Measurements from ENCODE around the gene ERVMER34-1.

The ERVMER34-1 gene

GRCh38 chr4:52750819-52751486 is at the start of gene ERVMER34-1:
Gene ERVMER34-1 (minus strand): TSS chr4:52751425. CDS start chr4:52745520, 5,905 bp downstream.
- Histone ChIP-seq H3K36me3 (ENCODE audit: control insufficient read depth, insufficient read depth, low read length) (no peaks in the 10 kb centered on the region), H3K9ac (ENCODE audit: low read depth, low read length) (no peak within 1 kb of the TSS), H3K27me3 (ENCODE audit: control insufficient read depth, insufficient read depth, low read length) (peaks cover 27% of the 10 kb centered on the region), H3K4me3 (ENCODE audit: low read depth, low read length) (peak within 1 kb of the TSS; percentile 42), H3K9me3 (ENCODE audit: control insufficient read depth, insufficient read depth, low read length) (no peaks in the 10 kb centered on the region), H3K4me1 (ENCODE audit: control insufficient read depth, insufficient read depth, low read length) (peaks cover 2% of the 10 kb centered on the region)

GRCh38 chr4:52799813-52800212 is 48.6 kb upstream of the ERVMER34-1 start:
- no peaks in the 10 kb centered on the region for H3K9me3 ChIP-seq (ENCODE audit: control insufficient read depth, insufficient read depth, low read length)
- no peaks in the 10 kb centered on the region for H3K27me3 ChIP-seq (ENCODE audit: control insufficient read depth, insufficient read depth, low read length)
- no peaks in the 10 kb centered on the region for H3K36me3 ChIP-seq (ENCODE audit: control insufficient read depth, insufficient read depth, low read length)
- no peaks in the 10 kb centered on the region for H3K4me1 ChIP-seq (ENCODE audit: control insufficient read depth, insufficient read depth, low read length)
- no peak overlapping the region for H3K9ac ChIP-seq (ENCODE audit: low read depth, low read length)
- H3K4me3 ChIP-seq (ENCODE audit: low read depth, low read length) = no peak overlapping the region

- H3K4me3 ChIP-seq (ENCODE audit: low read depth, low read length) = no peak overlapping the region
- H3K4me1 ChIP-seq (ENCODE audit: control insufficient read depth, insufficient read depth, low read length) = no peaks in the 10 kb centered on the region
- no peaks in the 10 kb centered on the region for H3K27me3 ChIP-seq (ENCODE audit: control insufficient read depth, insufficient read depth, low read length)
- H3K9ac ChIP-seq (ENCODE audit: low read depth, low read length) = no peak overlapping the region
- no peaks in the 10 kb centered on the region for H3K36me3 ChIP-seq (ENCODE audit: control insufficient read depth, insufficient read depth, low read length)
- H3K9me3 ChIP-seq (ENCODE audit: control insufficient read depth, insufficient read depth, low read length) = no peaks in the 10 kb centered on the region
Observed at GRCh38 chr4:52795533-52795932, 44.3 kb upstream of the ERVMER34-1 start.

GRCh38 chr4:52791936-52792335 is 40.7 kb upstream of the ERVMER34-1 start:
- no peaks in the 10 kb centered on the region for H3K36me3 ChIP-seq (ENCODE audit: control insufficient read depth, insufficient read depth, low read length)
- H3K4me1 ChIP-seq (ENCODE audit: control insufficient read depth, insufficient read depth, low read length) = no peaks in the 10 kb centered on the region

GRCh38 chr4:52789774-52790173 is 38.5 kb upstream of the ERVMER34-1 start:
- Histone ChIP-seq H3K9me3 (ENCODE audit: control insufficient read depth, insufficient read depth, low read length) (no peaks in the 10 kb centered on the region), H3K36me3 (ENCODE audit: control insufficient read depth, insufficient read depth, low read length) (no peaks in the 10 kb centered on the region), H3K27me3 (ENCODE audit: control insufficient read depth, insufficient read depth, low read length) (no peaks in the 10 kb centered on the region), H3K4me1 (ENCODE audit: control insufficient read depth, insufficient read depth, low read length) (no peaks in the 10 kb centered on the region), H3K4me3 (ENCODE audit: low read depth, low read length) (no peak overlapping the region), H3K9ac (ENCODE audit: low read depth, low read length) (no peak overlapping the region)

More at GRCh38 chr4:52791936-52792335, 40.7 kb upstream of the ERVMER34-1 start:
- Histone ChIP-seq H3K9me3 (ENCODE audit: control insufficient read depth, insufficient read depth, low read length) (no peaks in the 10 kb centered on the region), H3K27me3 (ENCODE audit: control insufficient read depth, insufficient read depth, low read length) (no peaks in the 10 kb centered on the region), H3K9ac (ENCODE audit: low read depth, low read length) (no peak overlapping the region), H3K4me3 (ENCODE audit: low read depth, low read length) (no peak overlapping the region)

- H3K36me3 ChIP-seq (ENCODE audit: control insufficient read depth, insufficient read depth, low read length) = no peaks in the 10 kb centered on the region
- no peaks in the 10 kb centered on the region for H3K4me1 ChIP-seq (ENCODE audit: control insufficient read depth, insufficient read depth, low read length)
- H3K9me3 ChIP-seq (ENCODE audit: control insufficient read depth, insufficient read depth, low read length) = no peaks in the 10 kb centered on the region
- H3K27me3 ChIP-seq (ENCODE audit: control insufficient read depth, insufficient read depth, low read length) = no peaks in the 10 kb centered on the region
- H3K9ac ChIP-seq (ENCODE audit: low read depth, low read length) = no peak overlapping the region
- no peak overlapping the region for H3K4me3 ChIP-seq (ENCODE audit: low read depth, low read length)
Observed at GRCh38 chr4:52788806-52789205, 37.6 kb upstream of the ERVMER34-1 start.

GRCh38 chr4:52783069-52783468 is 31.8 kb upstream of the ERVMER34-1 start:
- Histone ChIP-seq H3K9me3 (ENCODE audit: control insufficient read depth, insufficient read depth, low read length) (no peaks in the 10 kb centered on the region), H3K27me3 (ENCODE audit: control insufficient read depth, insufficient read depth, low read length) (no peaks in the 10 kb centered on the region), H3K9ac (ENCODE audit: low read depth, low read length) (no peak overlapping the region), H3K36me3 (ENCODE audit: control insufficient read depth, insufficient read depth, low read length) (no peaks in the 10 kb centered on the region), H3K4me1 (ENCODE audit: control insufficient read depth, insufficient read depth, low read length) (no peaks in the 10 kb centered on the region), H3K4me3 (ENCODE audit: low read depth, low read length) (no peak overlapping the region)

GRCh38 chr4:52780617-52781354 is 29.6 kb upstream of the ERVMER34-1 start:
- H3K9me3 ChIP-seq (ENCODE audit: control insufficient read depth, insufficient read depth, low read length) = no peaks in the 10 kb centered on the region
- no peaks in the 10 kb centered on the region for H3K4me1 ChIP-seq (ENCODE audit: control insufficient read depth, insufficient read depth, low read length)
- H3K27me3 ChIP-seq (ENCODE audit: control insufficient read depth, insufficient read depth, low read length) = no peaks in the 10 kb centered on the region
- H3K4me3 ChIP-seq (ENCODE audit: low read depth, low read length) = no peak overlapping the region
- H3K36me3 ChIP-seq (ENCODE audit: control insufficient read depth, insufficient read depth, low read length) = no peaks in the 10 kb centered on the region
- H3K9ac ChIP-seq (ENCODE audit: low read depth, low read length) = no peak overlapping the region

- Histone ChIP-seq H3K4me3 (ENCODE audit: low read depth, low read length) (no peak overlapping the region), H3K36me3 (ENCODE audit: control insufficient read depth, insufficient read depth, low read length) (no peaks in the 10 kb centered on the region), H3K27me3 (ENCODE audit: control insufficient read depth, insufficient read depth, low read length) (no peaks in the 10 kb centered on the region), H3K4me1 (ENCODE audit: control insufficient read depth, insufficient read depth, low read length) (no peaks in the 10 kb centered on the region), H3K9me3 (ENCODE audit: control insufficient read depth, insufficient read depth, low read length) (no peaks in the 10 kb centered on the region), H3K9ac (ENCODE audit: low read depth, low read length) (no peak overlapping the region)
Observed at GRCh38 chr4:52780206-52780605, 29.0 kb upstream of the ERVMER34-1 start.

GRCh38 chr4:52760256-52760655 is 9.0 kb upstream of the ERVMER34-1 start:
- H3K4me1 ChIP-seq (ENCODE audit: control insufficient read depth, insufficient read depth, low read length) = no peaks in the 10 kb centered on the region
- H3K9me3 ChIP-seq (ENCODE audit: control insufficient read depth, insufficient read depth, low read length) = no peaks in the 10 kb centered on the region
- H3K36me3 ChIP-seq (ENCODE audit: control insufficient read depth, insufficient read depth, low read length) = no peaks in the 10 kb centered on the region
- H3K9ac ChIP-seq (ENCODE audit: low read depth, low read length) = no peak overlapping the region
- no peak overlapping the region for H3K4me3 ChIP-seq (ENCODE audit: low read depth, low read length)
- H3K27me3 ChIP-seq (ENCODE audit: control insufficient read depth, insufficient read depth, low read length) = no peaks in the 10 kb centered on the region

- H3K9me3 ChIP-seq (ENCODE audit: control insufficient read depth, insufficient read depth, low read length) = no peaks in the 10 kb centered on the region
- no peak overlapping the region for H3K4me3 ChIP-seq (ENCODE audit: low read depth, low read length)
- H3K4me1 ChIP-seq (ENCODE audit: control insufficient read depth, insufficient read depth, low read length) = peaks cover 2% of the 10 kb centered on the region
- H3K36me3 ChIP-seq (ENCODE audit: control insufficient read depth, insufficient read depth, low read length) = no peaks in the 10 kb centered on the region
- H3K9ac ChIP-seq (ENCODE audit: low read depth, low read length) = no peak overlapping the region
- H3K27me3 ChIP-seq (ENCODE audit: control insufficient read depth, insufficient read depth, low read length) = peaks cover 19% of the 10 kb centered on the region
Observed at GRCh38 chr4:52755426-52755825, 4.2 kb upstream of the ERVMER34-1 start.

- Histone ChIP-seq H3K9ac (ENCODE audit: low read depth, low read length) (no peak overlapping the region), H3K4me3 (ENCODE audit: low read depth, low read length) (no peak overlapping the region), H3K36me3 (ENCODE audit: control insufficient read depth, insufficient read depth, low read length) (no peaks in the 10 kb centered on the region), H3K27me3 (ENCODE audit: control insufficient read depth, insufficient read depth, low read length) (peaks cover 27% of the 10 kb centered on the region), H3K4me1 (ENCODE audit: control insufficient read depth, insufficient read depth, low read length) (peaks cover 2% of the 10 kb centered on the region), H3K9me3 (ENCODE audit: control insufficient read depth, insufficient read depth, low read length) (no peaks in the 10 kb centered on the region)
Observed at GRCh38 chr4:52752936-52753335, 1.7 kb upstream of the ERVMER34-1 start.
